GM21576 (cell line): Measurements from ENCODE around the gene KCNF1.

Experiments
- ATAC-seq: cut with Tn5 transposase; IDR thresholded peaks from one replicate; pipeline ENCODE4 v1.9.1; 2021; ENCODE audit warnings: mild to moderate bottlenecking, moderate library complexity; ENCODE audit not compliant: unreplicated experiment

The KCNF1 gene

GRCh38 chr2:10879624-10880585, 31.8 kb upstream of the KCNF1 start:
- ATAC-seq, result no peak

GRCh38 chr2:10880586-10881321, 31.0 kb upstream of the KCNF1 start:
- ATAC-seq, result no peak

DNA sequence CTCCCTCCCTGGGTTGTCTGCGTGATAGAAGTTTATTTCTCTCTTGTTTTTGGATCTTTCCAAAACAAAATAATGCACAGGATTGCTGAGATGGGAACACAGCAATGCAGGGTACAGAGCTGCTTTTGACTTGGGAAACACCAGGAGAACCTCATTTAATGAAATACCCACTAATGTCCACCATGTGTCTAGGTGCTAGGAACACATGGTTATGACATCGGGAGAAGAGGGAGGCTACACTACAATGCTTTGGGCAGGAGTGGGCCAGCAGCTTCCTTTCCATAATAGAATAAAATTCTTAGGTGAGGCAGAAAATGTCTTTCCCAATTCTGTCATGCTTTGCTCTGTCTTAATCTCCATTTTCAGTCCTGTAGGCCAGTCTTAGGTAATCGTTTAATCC, 29.2 kb upstream of the KCNF1 start:
- no peak for ATAC-seq

GRCh38 chr2:10883066-10883465, 28.7 kb upstream of the KCNF1 start:
- ATAC-seq, result no peak

- no peak for ATAC-seq
Observed at GRCh38 chr2:10883801-10884478, 27.8 kb upstream of the KCNF1 start.

- ATAC-seq, result no peak
Observed at GRCh38 chr2:10884574-10884975, 27.2 kb upstream of the KCNF1 start.

DNA sequence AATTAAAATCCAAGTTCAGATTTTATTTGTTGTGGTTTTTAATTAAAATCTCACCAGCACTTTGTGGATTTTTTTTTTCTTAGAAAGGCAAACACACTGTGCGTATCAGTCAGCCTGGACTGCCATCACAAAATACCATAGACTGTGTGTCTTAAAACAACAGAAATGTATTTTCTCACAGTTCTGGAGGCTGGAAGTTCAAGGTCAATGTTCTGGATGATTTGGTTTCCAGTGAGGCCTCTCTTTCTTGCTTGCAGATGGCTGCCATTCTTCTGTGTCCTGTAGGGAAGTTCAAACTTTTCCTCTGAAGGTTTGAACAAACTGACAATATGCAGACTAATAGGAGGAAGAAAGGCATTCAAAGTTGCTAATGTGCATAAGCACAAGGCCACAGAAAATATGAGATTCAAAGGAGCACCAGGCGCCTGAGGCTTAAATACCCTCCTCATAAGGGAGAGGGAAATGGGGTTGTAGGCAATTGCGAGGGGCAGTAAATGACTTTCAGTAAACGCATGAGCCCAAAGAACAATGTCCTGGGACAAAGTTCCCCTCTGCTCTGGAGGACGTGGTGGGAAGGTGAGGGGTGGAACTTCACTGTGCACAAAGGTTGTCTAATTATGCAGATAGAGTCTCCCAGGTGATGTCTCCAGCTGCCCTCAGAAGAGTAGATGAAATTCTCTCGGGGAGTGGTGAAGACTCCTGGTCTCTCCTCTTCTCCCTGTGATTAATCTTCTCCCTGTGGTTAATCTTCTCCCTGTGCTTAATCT, 26.5 kb upstream of the KCNF1 start:
- ATAC-seq, result no peak

- no peak for ATAC-seq
Observed at GRCh38 chr2:10887476-10887875, 24.3 kb upstream of the KCNF1 start.

- ATAC-seq, result no peak
Observed at GRCh38 chr2:10889651-10890215, 22.0 kb upstream of the KCNF1 start.

DNA sequence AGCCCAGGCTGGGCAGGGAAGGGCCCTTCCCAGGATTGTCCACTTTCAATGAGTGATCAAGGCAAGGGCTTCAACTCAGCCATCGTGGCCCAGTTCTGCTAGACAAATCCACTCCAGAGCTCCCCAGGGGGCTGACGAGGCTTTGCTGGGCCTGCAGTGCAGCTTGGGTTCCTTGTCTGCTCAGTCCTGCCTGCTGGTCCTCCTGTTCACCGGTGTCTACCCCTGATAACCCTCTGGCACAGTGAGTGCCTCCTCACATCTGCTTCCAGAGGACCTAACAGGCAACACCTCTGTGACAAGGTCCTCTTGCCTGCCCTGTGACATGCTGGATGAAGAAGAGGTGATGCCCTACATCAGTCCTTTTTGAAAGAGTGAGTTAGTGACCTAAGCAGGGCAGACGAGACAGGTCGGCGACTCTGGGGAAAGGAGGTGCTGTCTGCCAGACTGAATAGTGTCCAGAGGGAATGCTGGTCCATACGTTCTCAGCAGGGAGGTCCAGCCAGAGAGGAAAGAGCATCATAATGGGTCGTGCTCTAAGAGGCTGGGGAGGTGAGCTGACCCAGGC, 20.9 kb upstream of the KCNF1 start:
- no peak for ATAC-seq

DNA sequence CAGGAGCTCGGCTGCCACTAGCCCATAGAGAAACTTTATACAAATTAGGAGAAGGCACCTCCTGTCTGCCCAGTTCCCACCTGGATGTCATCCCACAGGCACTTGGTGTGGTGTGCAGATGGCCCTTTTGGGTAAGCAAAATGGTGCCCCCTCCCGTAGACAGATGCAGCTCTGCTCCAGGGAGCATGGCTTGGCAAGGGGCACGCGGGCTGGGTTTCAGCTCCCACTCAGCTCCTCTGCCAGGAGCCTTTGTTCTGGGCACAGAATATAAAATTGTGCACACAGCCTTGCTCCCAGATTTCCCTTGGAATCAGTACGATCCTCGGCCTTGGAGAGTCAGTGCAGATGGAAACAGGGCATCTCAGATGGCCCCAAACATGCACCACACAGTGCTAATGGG, 20.3 kb upstream of the KCNF1 start:
- ATAC-seq, result no peak

GRCh38 chr2:10891848-10892247, 19.9 kb upstream of the KCNF1 start:
- ATAC-seq, result no peak

- no peak for ATAC-seq
Observed at GRCh38 chr2:10892316-10892715, 19.4 kb upstream of the KCNF1 start.

DNA sequence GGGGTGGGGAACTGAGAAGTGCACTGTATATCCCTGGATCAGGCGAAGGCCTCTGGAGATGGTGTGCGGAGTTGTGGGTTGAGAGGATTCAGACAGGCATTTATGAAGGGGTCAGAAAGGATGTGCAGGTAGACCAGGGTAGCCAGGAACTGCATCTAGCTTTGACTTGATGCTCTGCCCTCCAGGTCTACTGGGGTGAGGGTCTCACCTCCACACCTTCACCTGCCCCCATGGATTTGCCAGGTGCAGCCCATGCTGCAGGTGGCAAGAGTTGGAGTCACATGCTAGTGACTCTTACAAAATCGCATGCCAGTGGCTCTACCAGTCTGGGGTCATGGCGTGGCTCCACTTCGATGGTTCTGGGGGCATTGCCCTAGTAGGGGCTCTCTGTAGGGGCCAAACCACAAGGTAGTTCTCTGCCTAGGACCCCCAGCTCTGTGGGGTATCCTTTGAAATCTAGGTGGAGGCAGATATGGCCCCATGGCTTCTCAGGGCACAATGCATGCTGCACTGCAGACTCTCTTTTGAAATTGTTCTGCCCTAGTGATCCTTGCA, 18.9 kb upstream of the KCNF1 start:
- no peak for ATAC-seq

GRCh38 chr2:10894264-10894935, 17.3 kb upstream of the KCNF1 start:
- ATAC-seq, result no peak

- no peak for ATAC-seq
Observed at GRCh38 chr2:10895231-10895630, 16.5 kb upstream of the KCNF1 start.

DNA sequence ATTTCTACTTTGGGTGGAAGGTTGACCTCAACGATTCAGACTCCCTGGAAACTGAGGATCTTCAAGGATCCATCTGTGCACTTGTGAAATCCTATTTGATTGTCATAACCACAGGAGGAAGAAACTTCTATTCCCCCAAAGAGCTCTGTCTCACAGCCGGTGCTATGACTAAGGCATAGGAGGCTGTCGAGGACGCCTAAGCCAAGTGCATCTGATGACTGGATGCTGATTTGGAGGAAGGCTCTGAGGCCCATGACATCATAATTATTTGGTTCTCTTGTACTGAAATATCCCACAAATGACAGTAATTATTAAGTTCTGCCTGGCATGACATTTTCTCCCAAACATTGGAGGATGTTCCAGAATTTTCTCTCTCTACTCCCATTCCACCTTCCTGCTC, 13.8 kb upstream of the KCNF1 start:
- no peak for ATAC-seq

- ATAC-seq, result no peak
Observed at GRCh38 chr2:10900216-10901109, 11.3 kb upstream of the KCNF1 start.
